HepG2 (cell line): ENCODE measurements around the gene AIP. TPM values are rescaled to one million over a fixed set of nuclear protein-coding genes. Genes with fewer than 3 reads are reported as not detected.

Experiments
- ARNT2 ChIP-seq: sonication (generic); formaldehyde crosslinking; IDR thresholded peaks from 2 replicates; pipeline ENCODE4 v1.8.0; 2022; ENCODE audit warnings: mild to moderate bottlenecking, low read depth, missing genetic modification reagents, moderate library complexity
- CTCF ChIP-seq: sonication (generic); formaldehyde crosslinking; IDR thresholded peaks from 2 replicates; pipeline ENCODE4 v1.5.0; 2020; ENCODE audit warnings: mild to moderate bottlenecking, missing genetic modification reagents, moderate library complexity
- ELK4 ChIP-seq: sonication (generic); formaldehyde crosslinking; IDR thresholded peaks from 2 replicates; pipeline ENCODE4 v1.9.0; 2021; ENCODE audit warnings: missing genetic modification reagents, borderline replicate concordance
- IKZF5 ChIP-seq: IDR thresholded peaks from 2 replicates; pipeline ENCODE4 v1.6.1; 2018; ENCODE audit warnings: missing genetic modification reagents, mild to moderate bottlenecking, missing compliant biosample characterization
- JUND ChIP-seq: sonication (generic); formaldehyde crosslinking; IDR thresholded peaks from 2 replicates; pipeline ENCODE4 v1.8.0; 2022; ENCODE audit warnings: mild to moderate bottlenecking, missing genetic modification reagents
- MED13 ChIP-seq: sonication (generic); formaldehyde crosslinking; IDR thresholded peaks from 2 replicates; pipeline ENCODE4 v1.5.0; 2020; ENCODE audit warnings: missing genetic modification reagents
- NR2F6 ChIP-seq, 2 experiments: IDR thresholded peaks; 2 replicates each; pipeline ENCODE4 v1.6.1; 2016; ENCODE audit warnings: antibody characterized with exemption in 1 of 2, mild to moderate bottlenecking in 1 of 2
- PHB2 ChIP-seq: fragments of 450-650 bp; IDR thresholded peaks from 2 replicates; pipeline ENCODE4 v1.6.1; 2018; ENCODE audit not compliant: partially characterized antibody
- SIN3B ChIP-seq: fragments of 150-350 bp; IDR thresholded peaks from 2 replicates; pipeline ENCODE4 v1.6.1; 2014; ENCODE audit warnings: low read length
- SOX5 ChIP-seq: IDR thresholded peaks from 2 replicates; pipeline ENCODE4 v1.6.1; 2016; ENCODE audit warnings: borderline replicate concordance
- ZBTB8A ChIP-seq: sonication (generic); formaldehyde crosslinking; IDR thresholded peaks from 2 replicates; pipeline ENCODE4 v1.4.0; 2020; ENCODE audit warnings: mild to moderate bottlenecking, low read depth, missing genetic modification reagents, borderline replicate concordance
- ZFP37 ChIP-seq: sonication (generic); formaldehyde crosslinking; IDR thresholded peaks from 2 replicates; pipeline ENCODE4 v1.4.0; 2020; ENCODE audit warnings: missing genetic modification reagents, borderline replicate concordance
- ZNF142 ChIP-seq: sonication (generic); formaldehyde crosslinking; IDR thresholded peaks from 2 replicates; pipeline ENCODE4 v1.4.0; 2020; ENCODE audit warnings: missing genetic modification reagents
- ZNF280D ChIP-seq: sonication (generic); formaldehyde crosslinking; IDR thresholded peaks from 2 replicates; pipeline ENCODE4 v1.5.1; 2020; ENCODE audit warnings: mild to moderate bottlenecking, missing genetic modification reagents
- ZSCAN31 ChIP-seq: sonication (generic); formaldehyde crosslinking; IDR thresholded peaks from 2 replicates; pipeline ENCODE4 v1.5.0; 2020; ENCODE audit warnings: low read depth, mild to moderate bottlenecking, missing genetic modification reagents
- polyA plus RNA-seq, 8 experiments: library from polyadenylated mRNA; depleted of rRNA in 3 of 8; stranded (reverse) in 7 of 8; unstranded in 1 of 8; fragments of >200 nt; fragmentation: Illumina TruSeq in 4 of 8; extraction: Trizol in 4 of 8; gene quantifications; 2 replicates each; pipeline versions ENCODE4 v1.2.1 to v1.2.3, GENCODE V29; 2011 to 2016; ENCODE audit warnings: low read depth in 4 of 8, missing spikeins in 1 of 8, mixed read lengths in 1 of 8; ENCODE audit not compliant: insufficient read depth in 1 of 8
- total RNA-seq, 5 experiments: library from RNA; depleted of rRNA; stranded (reverse); fragments of >200 nt; fragmentation: Illumina TruSeq; extraction: Trizol; gene quantifications; 2 replicates each; pipeline ENCODE4 v1.2.3, GENCODE V29; 2016; ENCODE audit warnings: low read depth in 1 of 5

AIP gene
- total and polyA plus RNA-seq, 2 of the 13 experiments (the other 11 are each of a cell fraction or from before 2014, with no cell fraction given) = 51.8 to 110 TPM

- TF ChIP-seq ZNF280D (CRISPR knock-in tag) (0 out of 2 replicates have a peak, but pooled peaks have one; percentile 10), ARNT2 (0 out of 2 replicates have a peak, but pooled peaks have one; percentile 54), IKZF5 (peak; percentile 47; the same call in 1 of the 2 replicates), ZSCAN31 (CRISPR knock-in tag) (peak; percentile 49; the same call in 1 of the 2 replicates), PHB2 (no peak), ZBTB8A (CRISPR knock-in tag) (no peak), MED13 (CRISPR knock-in tag) (0 out of 2 replicates have a peak, but pooled peaks have one; percentile 5), ZNF142 (peak; percentile 64; the same call in 1 of the 2 replicates), SIN3B (peak; percentile 68; the same call in 1 of the 2 replicates), NR2F6 (IDR thresholded peaks at IDR 0.05) (no peak), NR2F6 (CRISPR knock-in tag; IDR thresholded peaks at IDR 0.05) (no peak), JUND (no peak), CTCF (CRISPR knock-in tag) (peak; percentile 19; the same call in 1 of the 2 replicates), ZFP37 (peak; percentile 77; the same call in 1 of the 2 replicates), ELK4 (CRISPR knock-in tag) (no peak), SOX5 (peak; percentile 26; the same call in 1 of the 2 replicates)
These were observed 25.8 kb downstream of the AIP start (continued) for GRCh38 chr11:67508486-67509121.
